ENCODE results near the gene TLE2. TPM values are rescaled to one million over a fixed set of nuclear protein-coding genes. Genes with fewer than 3 reads are reported as not detected.
A peak's percentile ranks its signal among the peaks of the same experiment; 100 is the strongest.

TLE2 gene
- total RNA-seq, 2 donors from 2014 or later, result 34.5 to 45.2 TPM

DNA sequence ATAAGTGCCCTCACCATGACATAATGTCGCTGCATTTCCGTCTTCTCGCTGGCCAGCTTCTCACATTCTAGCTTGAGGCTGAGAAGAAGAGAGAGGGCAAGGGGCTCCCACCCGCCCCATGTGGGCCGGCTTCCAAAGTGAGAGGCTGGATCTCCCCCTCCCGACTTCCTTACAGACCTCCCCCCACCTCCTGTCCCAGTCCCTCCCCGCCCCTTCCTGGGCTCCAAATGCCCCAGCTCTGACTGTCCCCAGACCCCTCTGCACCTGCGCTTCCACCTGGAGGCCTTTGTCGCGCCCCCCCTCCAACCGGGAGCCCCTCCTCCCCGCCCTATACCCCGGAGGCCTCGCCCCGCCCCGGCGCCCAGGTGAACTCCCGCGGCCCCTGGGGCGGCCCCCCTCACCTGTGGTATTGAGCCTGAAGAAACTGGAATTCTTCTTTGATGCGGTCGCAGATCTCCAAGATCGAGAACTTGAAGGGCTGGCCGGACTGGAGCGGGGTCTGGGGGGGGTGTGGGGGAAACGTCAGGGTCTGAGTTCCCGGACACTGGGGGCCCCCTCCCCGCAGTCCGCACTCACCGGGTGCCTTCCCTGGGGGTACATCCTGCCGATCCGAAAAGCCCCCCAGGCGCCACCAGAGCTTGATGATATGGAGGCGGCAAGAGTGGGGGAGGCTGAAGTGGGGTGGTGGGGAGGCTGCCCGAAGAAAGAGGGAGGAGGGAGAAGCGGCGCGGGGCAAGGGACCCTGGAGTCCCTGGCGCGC, 595 bp downstream of the TLE2 start:
- DNase-seq, result peak; percentile 34 to 52 (median 42)
- TF ChIP-seq POLR2A (IDR thresholded peaks at IDR 0.05), result peak in 2 of 3 donors; percentile 28 to 54
- TF ChIP-seq, protein P1, sequence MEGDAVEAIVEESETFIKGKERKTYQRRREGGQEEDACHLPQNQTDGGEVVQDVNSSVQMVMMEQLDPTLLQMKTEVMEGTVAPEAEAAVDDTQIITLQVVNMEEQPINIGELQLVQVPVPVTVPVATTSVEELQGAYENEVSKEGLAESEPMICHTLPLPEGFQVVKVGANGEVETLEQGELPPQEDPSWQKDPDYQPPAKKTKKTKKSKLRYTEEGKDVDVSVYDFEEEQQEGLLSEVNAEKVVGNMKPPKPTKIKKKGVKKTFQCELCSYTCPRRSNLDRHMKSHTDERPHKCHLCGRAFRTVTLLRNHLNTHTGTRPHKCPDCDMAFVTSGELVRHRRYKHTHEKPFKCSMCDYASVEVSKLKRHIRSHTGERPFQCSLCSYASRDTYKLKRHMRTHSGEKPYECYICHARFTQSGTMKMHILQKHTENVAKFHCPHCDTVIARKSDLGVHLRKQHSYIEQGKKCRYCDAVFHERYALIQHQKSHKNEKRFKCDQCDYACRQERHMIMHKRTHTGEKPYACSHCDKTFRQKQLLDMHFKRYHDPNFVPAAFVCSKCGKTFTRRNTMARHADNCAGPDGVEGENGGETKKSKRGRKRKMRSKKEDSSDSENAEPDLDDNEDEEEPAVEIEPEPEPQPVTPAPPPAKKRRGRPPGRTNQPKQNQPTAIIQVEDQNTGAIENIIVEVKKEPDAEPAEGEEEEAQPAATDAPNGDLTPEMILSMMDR (IDR thresholded peaks at IDR 0.05), result no peak
- H3K27ac ChIP-seq, result peak overlapping the region; percentile 54 to 77 (median 71)
- no peaks in the 10 kb centered on the region for H3K36me3 ChIP-seq (replicated peaks in 1 of 2; ENCODE audit: insufficient read depth in 1 of 2, low read depth in 2 of 2)
- WGBS, 2 donors, result 3 to 4% methylated on average over 20 to 33 of the region's 40 CpGs
- H3K4me1 ChIP-seq, result peaks cover 13% of the 10 kb centered on the region
- peak overlapping the region; percentile 60 to 93 for H3K4me3 ChIP-seq
- no peaks in the 10 kb centered on the region for H3K27me3 ChIP-seq
- ATAC-seq, result peak; percentile 51
- intact Hi-C loops (cut with DNase I), result no loop called here
- no peaks in the 10 kb centered on the region for H3K9me3 ChIP-seq

DNA sequence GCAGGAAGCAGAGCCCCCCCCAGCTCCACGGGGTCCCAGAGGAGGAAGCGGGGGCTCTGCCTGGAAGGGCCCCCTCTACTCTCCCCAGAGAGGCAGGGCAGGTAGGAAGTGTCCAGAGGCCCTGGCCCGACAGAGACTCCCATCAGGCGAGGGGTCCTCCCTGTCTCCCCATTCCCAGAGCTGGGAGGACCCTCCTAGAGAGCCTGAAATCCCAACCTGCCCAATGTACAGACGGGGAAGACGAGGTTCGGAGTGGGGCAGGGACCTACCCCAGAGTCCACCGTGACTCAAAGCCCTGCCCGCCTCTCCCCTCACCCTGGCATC, 1.1 kb downstream of the TLE2 start:
- TF ChIP-seq, protein P1 (IDR thresholded peaks at IDR 0.05), result no peak
- TF ChIP-seq POLR2A (IDR thresholded peaks at IDR 0.05), result no peak
- Histone ChIP-seq H3K4me1 (peaks cover 13% of the 10 kb centered on the region), H3K9me3 (no peaks in the 10 kb centered on the region), H3K36me3 (replicated peaks in 1 of 2; ENCODE audit: insufficient read depth in 1 of 2, low read depth in 2 of 2) (no peaks in the 10 kb centered on the region), H3K4me3 (no peak overlapping the region), H3K27ac (peak overlapping the region; percentile 54 to 77 (median 71)), H3K27me3 (no peaks in the 10 kb centered on the region)
- WGBS, 2 donors, result 50 to 73% methylated on average over 8 to 9 of the region's 9 CpGs
- no peak for ATAC-seq
- peak in 1 of 4 donors; percentile 56 for DNase-seq
- intact Hi-C loops (cut with DNase I), result no loop called here

DNA sequence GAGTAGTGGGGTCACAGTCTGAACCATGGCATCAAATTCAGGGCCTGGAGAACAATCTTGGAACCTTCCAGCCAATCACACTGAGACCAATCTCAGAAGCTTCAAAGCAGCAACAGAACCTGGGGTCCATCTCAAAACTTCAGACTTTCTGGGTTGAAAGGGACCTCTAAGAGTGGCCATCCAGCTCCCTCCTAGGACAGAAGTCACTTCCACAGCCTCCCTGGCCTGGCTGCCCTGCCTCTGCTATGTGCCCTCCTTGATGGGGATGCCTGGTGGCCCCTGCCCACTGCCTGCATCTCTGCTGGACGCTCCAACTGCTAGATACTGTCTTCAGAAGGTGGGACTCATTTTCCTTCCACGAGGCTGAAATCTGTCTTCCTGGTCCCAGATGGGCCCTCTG, 1.8 kb downstream of the TLE2 start:
- ATAC-seq, result no peak
- 82 to 83% methylated on average over 2 of the region's 2 CpGs for WGBS, 2 donors
- Histone ChIP-seq H3K27me3 (no peaks in the 10 kb centered on the region), H3K36me3 (replicated peaks in 1 of 2; ENCODE audit: insufficient read depth in 1 of 2, low read depth in 2 of 2) (no peaks in the 10 kb centered on the region), H3K4me1 (peaks cover 13% of the 10 kb centered on the region), H3K9me3 (no peaks in the 10 kb centered on the region), H3K27ac (peak overlapping the region in 1 of 4 donors; percentile 77), H3K4me3 (no peak overlapping the region)
- intact Hi-C loops (cut with DNase I), result no loop called here
- no peak for DNase-seq
- TF ChIP-seq POLR2A (IDR thresholded peaks at IDR 0.05), result no peak
- TF ChIP-seq, protein P1 (IDR thresholded peaks at IDR 0.05), result no peak

DNA sequence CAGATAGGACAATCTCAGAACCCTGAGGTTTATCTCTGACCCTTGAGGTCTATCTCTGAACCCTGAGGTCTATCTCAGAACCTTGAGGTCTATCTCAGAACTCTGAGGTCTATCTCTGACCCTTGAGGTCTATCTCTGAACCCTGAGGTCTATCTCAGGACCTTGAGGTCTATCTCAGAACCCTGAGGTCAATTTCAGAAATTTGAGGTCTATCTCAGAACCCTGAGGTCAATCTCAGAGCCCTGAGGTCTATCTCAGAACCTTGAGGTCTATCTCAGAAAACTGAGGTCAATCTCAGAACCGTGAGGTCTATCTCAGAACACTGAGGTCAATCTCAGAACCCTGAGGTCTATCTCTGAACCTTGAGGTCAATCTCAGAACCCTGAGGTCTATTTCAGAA, 2.3 kb downstream of the TLE2 start:
- intact Hi-C loops (cut with DNase I), result no loop called here
- no peaks in the 10 kb centered on the region for H3K36me3 ChIP-seq (replicated peaks in 1 of 2; ENCODE audit: insufficient read depth in 1 of 2, low read depth in 2 of 2)
- no peak for TF ChIP-seq POLR2A (IDR thresholded peaks at IDR 0.05)
- TF ChIP-seq, protein P1 (IDR thresholded peaks at IDR 0.05), result no peak
- ATAC-seq (no peak), DNase-seq (no peak)
- no peaks in the 10 kb centered on the region for H3K27me3 ChIP-seq
- no peaks in the 10 kb centered on the region for H3K9me3 ChIP-seq
- H3K27ac ChIP-seq, result no peak overlapping the region
- WGBS, 2 donors, result 92 to 100% methylated on average over 1 of the region's 1 CpG
- H3K4me1 ChIP-seq, result peaks cover 13% of the 10 kb centered on the region
- no peak overlapping the region for H3K4me3 ChIP-seq

DNA sequence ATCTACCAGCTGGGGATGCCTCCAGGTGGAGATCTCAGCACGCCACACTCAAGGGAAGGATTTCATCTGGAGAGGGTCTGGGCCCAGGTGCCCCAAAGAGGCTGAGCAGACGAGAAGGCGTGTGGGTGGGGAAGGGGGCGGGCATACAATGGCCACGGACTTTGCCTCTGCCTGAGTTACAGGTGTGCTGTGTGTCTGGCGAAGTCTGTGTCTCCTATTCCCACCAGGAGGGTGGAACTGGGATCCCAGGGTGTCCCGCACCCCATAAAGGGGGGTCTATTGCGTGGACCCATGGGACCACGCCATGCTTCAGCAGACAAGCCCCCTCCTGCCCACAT, 3.6 kb downstream of the TLE2 start:
- no peaks in the 10 kb centered on the region for H3K9me3 ChIP-seq
- H3K36me3 ChIP-seq (replicated peaks in 1 of 2; ENCODE audit: insufficient read depth in 1 of 2, low read depth in 2 of 2), result no peaks in the 10 kb centered on the region
- no peak for ATAC-seq
- WGBS, 2 donors, result 80 to 92% methylated on average over 8 to 9 of the region's 9 CpGs
- intact Hi-C loops (cut with DNase I), result no loop called here
- no peak overlapping the region for H3K4me3 ChIP-seq
- no peak for DNase-seq
- peaks cover 13% of the 10 kb centered on the region for H3K4me1 ChIP-seq
- no peaks in the 10 kb centered on the region for H3K27me3 ChIP-seq
- no peak overlapping the region for H3K27ac ChIP-seq
- TF ChIP-seq, protein P1 (IDR thresholded peaks at IDR 0.05), result no peak
- TF ChIP-seq POLR2A (IDR thresholded peaks at IDR 0.05), result no peak
